Effector memory CD8-positive, alpha-beta T cell (primary cell): ENCODE data around the gene CLEC4G.
"Not testable (repeated sequence)": the region's sequence is repeated elsewhere in the genome, so short reads cannot be mapped to it uniquely, and the experiment has no call there.

Experiments used
- ATAC-seq: fragments of 150-1000 bp; cut with Tn5 transposase; replicated peaks from 2 replicates; pipeline ENCODE4 v1.10.0; 2021; ENCODE audit warnings: mild to moderate bottlenecking, moderate library complexity
- DNase-seq, 3 experiments: peaks; one replicate each; pipeline ENCODE4 v3.0.0; 2021
- H3K27ac Mint-ChIP-seq, 2 donors: one replicate each; pipeline ENCODE4 v1.8.0; 2022; ENCODE audit warnings: mild to moderate bottlenecking in 2 of 2, mixed read lengths in 2 of 2, moderate library complexity in 2 of 2
- H3K27me3 Mint-ChIP-seq, 2 donors: one replicate each; pipeline ENCODE4 v1.8.0; 2022; ENCODE audit warnings: mixed read lengths in 2 of 2
- H3K36me3 Mint-ChIP-seq: one replicate; pipeline ENCODE4 v1.8.0; 2022; ENCODE audit warnings: mild to moderate bottlenecking, moderate library complexity, mixed read lengths; ENCODE audit not compliant: insufficient read depth
- H3K4me1 Mint-ChIP-seq, 2 donors: one replicate each; pipeline ENCODE4 v1.8.0; 2022; ENCODE audit warnings: low read depth in 2 of 2, mixed read lengths in 2 of 2
- H3K4me3 Mint-ChIP-seq, 2 donors: one replicate each; pipeline ENCODE4 v1.8.0; 2022; ENCODE audit warnings: mild to moderate bottlenecking in 2 of 2, mixed read lengths in 2 of 2, moderate library complexity in 2 of 2
- H3K9me3 Mint-ChIP-seq, 2 donors: one replicate each; pipeline ENCODE4 v1.8.0; 2022; ENCODE audit warnings: mixed read lengths in 2 of 2
- total RNA-seq, 9 experiments: gene quantifications; one replicate each; lab custom pipeline; 2026; lab: John Stamatoyannopoulos, UW

CLEC4G gene
- 0 reads per million in 9 experiments for total RNA-seq

- peaks cover 3% of the 10 kb centered on the region for H3K36me3 Mint-ChIP-seq
- H3K4me1 Mint-ChIP-seq = peaks cover 4 to 6% of the 10 kb centered on the region in 2 donors
- DNase-seq = no peak
- H3K27ac Mint-ChIP-seq = no peak within 1 kb of the TSS
- peaks cover 63 to 78% of the 10 kb centered on the region in 2 donors for H3K27me3 Mint-ChIP-seq
- no peak for ATAC-seq
- H3K9me3 Mint-ChIP-seq = no peaks in the 10 kb centered on the region
- no peak within 1 kb of the TSS for H3K4me3 Mint-ChIP-seq
These were observed at the start of gene CLEC4G for GRCh38 chr19:7732045-7732444. Gene CLEC4G, minus strand, starts transcription at chr19:7732110. Its CDS starts 8 bp downstream, at chr19:7732102.

- H3K27me3 Mint-ChIP-seq = peaks cover 50 to 75% of the 10 kb centered on the region in 2 donors
- H3K4me1 Mint-ChIP-seq = no peaks in the 10 kb centered on the region
- ATAC-seq (no peak), DNase-seq (no peak)
- no peak overlapping the region for H3K4me3 Mint-ChIP-seq
- no peaks in the 10 kb centered on the region for H3K36me3 Mint-ChIP-seq
- no peak overlapping the region for H3K27ac Mint-ChIP-seq
- no peaks in the 10 kb centered on the region for H3K9me3 Mint-ChIP-seq
These were observed 49.2 kb upstream of the CLEC4G start for GRCh38 chr19:7781157-7781556.

GRCh38 chr19:7779631-7780486 lies 47.9 kb upstream of the CLEC4G start:
- Mint-ChIP-seq H3K4me1 (peaks cover 0 to 1% of the 10 kb centered on the region in 2 donors), H3K9me3 (no peaks in the 10 kb centered on the region), H3K27me3 (peaks cover 41 to 72% of the 10 kb centered on the region in 2 donors), H3K36me3 (no peaks in the 10 kb centered on the region), H3K4me3 (no peak overlapping the region), H3K27ac (no peak overlapping the region)
- DNase-seq (no peak), ATAC-seq (no peak)

GRCh38 chr19:7778081-7778480 lies 46.2 kb upstream of the CLEC4G start:
- no peak for DNase-seq
- no peak for ATAC-seq
- no peak overlapping the region for H3K27ac Mint-ChIP-seq
- peaks cover 0 to 4% of the 10 kb centered on the region in 2 donors for H3K4me1 Mint-ChIP-seq
- no peak overlapping the region for H3K4me3 Mint-ChIP-seq
- H3K27me3 Mint-ChIP-seq = peaks cover 26 to 54% of the 10 kb centered on the region in 2 donors
- H3K9me3 Mint-ChIP-seq = no peaks in the 10 kb centered on the region
- no peaks in the 10 kb centered on the region for H3K36me3 Mint-ChIP-seq

GRCh38 chr19:7775761-7776160 lies 43.9 kb upstream of the CLEC4G start:
- Mint-ChIP-seq H3K4me3 (no peak overlapping the region), H3K4me1 (peaks cover 17 to 19% of the 10 kb centered on the region in 2 donors), H3K27ac (no peak overlapping the region), H3K36me3 (no peaks in the 10 kb centered on the region), H3K9me3 (no peaks in the 10 kb centered on the region), H3K27me3 (peaks cover 13 to 31% of the 10 kb centered on the region in 2 donors)
- no peak for DNase-seq
- no peak for ATAC-seq

- Mint-ChIP-seq H3K4me3 (no peak overlapping the region), H3K9me3 (no peaks in the 10 kb centered on the region), H3K27ac (no peak overlapping the region), H3K36me3 (no peaks in the 10 kb centered on the region), H3K27me3 (peaks cover 13 to 26% of the 10 kb centered on the region in 2 donors), H3K4me1 (peaks cover 17 to 19% of the 10 kb centered on the region in 2 donors)
- no peak for ATAC-seq
- no peak for DNase-seq
These were observed 41.9 kb upstream of the CLEC4G start for GRCh38 chr19:7773841-7774240.

- ATAC-seq (peak; percentile 100), DNase-seq (peak; percentile 12 to 23 (median 19))
- H3K4me1 Mint-ChIP-seq = peaks cover 17 to 19% of the 10 kb centered on the region in 2 donors
- peak overlapping the region; percentile 58 to 72 for H3K4me3 Mint-ChIP-seq
- H3K27ac Mint-ChIP-seq = peak overlapping the region; percentile 46 to 53
- peaks cover 15 to 25% of the 10 kb centered on the region in 2 donors for H3K27me3 Mint-ChIP-seq
- no peaks in the 10 kb centered on the region for H3K36me3 Mint-ChIP-seq
- no peaks in the 10 kb centered on the region for H3K9me3 Mint-ChIP-seq
These were observed 40.9 kb upstream of the CLEC4G start for GRCh38 chr19:7772752-7773291.

GRCh38 chr19:7771072-7771471 lies 39.2 kb upstream of the CLEC4G start:
- Mint-ChIP-seq H3K4me3 (no peak overlapping the region), H3K27ac (no peak overlapping the region), H3K27me3 (peaks cover 5 to 37% of the 10 kb centered on the region in 2 donors), H3K36me3 (no peaks in the 10 kb centered on the region), H3K4me1 (peaks cover 17 to 19% of the 10 kb centered on the region in 2 donors), H3K9me3 (no peaks in the 10 kb centered on the region)
- ATAC-seq (no peak), DNase-seq (no peak)

- ATAC-seq (no peak), DNase-seq (no peak)
- Mint-ChIP-seq H3K9me3 (no peaks in the 10 kb centered on the region), H3K4me3 (no peak overlapping the region), H3K27me3 (peaks cover 5 to 29% of the 10 kb centered on the region in 2 donors), H3K4me1 (peaks cover 17% of the 10 kb centered on the region in 2 donors), H3K27ac (no peak overlapping the region), H3K36me3 (no peaks in the 10 kb centered on the region)
These were observed 37.3 kb upstream of the CLEC4G start for GRCh38 chr19:7769171-7769570.

- ATAC-seq = no peak
- Mint-ChIP-seq H3K4me3 (no peak overlapping the region), H3K9me3 (no peaks in the 10 kb centered on the region), H3K36me3 (no peaks in the 10 kb centered on the region), H3K4me1 (peaks cover 9 to 12% of the 10 kb centered on the region in 2 donors), H3K27me3 (peaks cover 13 to 46% of the 10 kb centered on the region in 2 donors), H3K27ac (no peak overlapping the region)
- no peak for DNase-seq
These were observed 35.6 kb upstream of the CLEC4G start for GRCh38 chr19:7767487-7767886.

GRCh38 chr19:7766535-7766934 lies 34.6 kb upstream of the CLEC4G start:
- H3K9me3 Mint-ChIP-seq = no peaks in the 10 kb centered on the region
- peaks cover 3% of the 10 kb centered on the region in 2 donors for H3K4me1 Mint-ChIP-seq
- ATAC-seq = no peak
- H3K27ac Mint-ChIP-seq = no peak overlapping the region
- H3K27me3 Mint-ChIP-seq = peaks cover 13 to 51% of the 10 kb centered on the region in 2 donors
- no peaks in the 10 kb centered on the region for H3K36me3 Mint-ChIP-seq
- H3K4me3 Mint-ChIP-seq = no peak overlapping the region
- no peak for DNase-seq

- H3K27ac Mint-ChIP-seq = not testable (repeated sequence)
These were observed 33.1 kb upstream of the CLEC4G start for GRCh38 chr19:7765043-7765442.

GRCh38 chr19:7764157-7764556 lies 32.2 kb upstream of the CLEC4G start:
- not testable (repeated sequence) for ATAC-seq, H3K4me3 Mint-ChIP-seq, H3K36me3 Mint-ChIP-seq, H3K4me1 Mint-ChIP-seq, H3K27ac Mint-ChIP-seq, H3K9me3 Mint-ChIP-seq, DNase-seq
- peaks cover 19 to 52% of the 10 kb centered on the region in 2 donors for H3K27me3 Mint-ChIP-seq

More at GRCh38 chr19:7765043-7765442, 33.1 kb upstream of the CLEC4G start:
- not testable (repeated sequence) for H3K36me3 Mint-ChIP-seq, DNase-seq, H3K9me3 Mint-ChIP-seq, ATAC-seq, H3K4me1 Mint-ChIP-seq, H3K4me3 Mint-ChIP-seq
- peaks cover 13 to 60% of the 10 kb centered on the region in 2 donors for H3K27me3 Mint-ChIP-seq

- Mint-ChIP-seq H3K36me3 (peaks cover 4% of the 10 kb centered on the region), H3K9me3 (peaks cover 0 to 12% of the 10 kb centered on the region in 2 donors), H3K4me3 (no peak overlapping the region), H3K4me1 (no peaks in the 10 kb centered on the region), H3K27me3 (peaks cover 22 to 52% of the 10 kb centered on the region in 2 donors), H3K27ac (no peak overlapping the region)
- no peak for DNase-seq
- ATAC-seq = no peak
These were observed 31.8 kb upstream of the CLEC4G start for GRCh38 chr19:7763696-7764095.
